Measurements from ENCODE around the gene PABPN1. TPM values are rescaled to one million over a fixed set of nuclear protein-coding genes. Genes with fewer than 3 reads are reported as not detected.

The PABPN1 gene
- total RNA-seq, 1 experiment from 2014 or later: 184 TPM

GRCh38 chr14:23284654-23285529 lies 36.4 kb upstream of the PABPN1 start:
- TF ChIP-seq POLR2A (IDR thresholded peaks at IDR 0.05; ENCODE audit: borderline replicate concordance, extremely low read depth, insufficient read depth, insufficient read length) (no peak), CEBPB (IDR thresholded peaks at IDR 0.05; ENCODE audit: low read depth) (no peak), SRF (IDR thresholded peaks at IDR 0.05; ENCODE audit: low read depth) (no peak)
- TF ChIP-seq, protein P1, sequence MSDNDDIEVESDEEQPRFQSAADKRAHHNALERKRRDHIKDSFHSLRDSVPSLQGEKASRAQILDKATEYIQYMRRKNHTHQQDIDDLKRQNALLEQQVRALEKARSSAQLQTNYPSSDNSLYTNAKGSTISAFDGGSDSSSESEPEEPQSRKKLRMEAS (IDR thresholded peaks at IDR 0.05): peak; percentile 43; the same call in 1 of the 2 replicates
- intact Hi-C loops (cut with micrococcal nuclease): no loop called here
- no peaks in the 10 kb centered on the region for H3K9me2 ChIP-seq (ENCODE audit: insufficient read depth)
- peak overlapping the region; percentile 92 for H3K4me2 ChIP-seq (ENCODE audit: low read length)
- ATAC-seq (no peak), DNase-seq (ENCODE audit: low read depth, low spot score) (no peak)
- TSS peak; percentile 56 for BruUV-seq (replicated peaks)
- RAD21 ChIA-PET (ENCODE audit: low non-redundant PET in 1 of 2, low total read pairs in 2 of 2, uncharacterized antibody in 2 of 2, unreplicated experiment in 2 of 2): no interaction called here
- H3K27ac ChIP-seq (ENCODE audit: low read depth, low read length): peak overlapping the region; percentile 64
- H4K20me1 ChIP-seq (ENCODE audit: insufficient read depth): no peaks in the 10 kb centered on the region
- no peak overlapping the region for H2AFZ ChIP-seq (ENCODE audit: low read depth, low read length, poor library complexity, severe bottlenecking)
- CTCF ChIA-PET: interaction anchor here (1.4 to 4.7 kb wide), 3 partner anchors 16 to 216 kb away, joined by 3 to 27 read pairs (median 9); no protein-coding TSS in a partner anchor
- POLR2A ChIA-PET: interaction anchor here (1.3 kb wide), 1 partner anchor 36 kb away, joined by 6 read pairs; the partner anchor contains the start of gene PABPN1
- no peaks in the 10 kb centered on the region for H3K27me3 ChIP-seq (ENCODE audit: insufficient read depth, low read length)
- peaks cover 20% of the 10 kb centered on the region for H3K79me2 ChIP-seq (ENCODE audit: insufficient read depth, low read length)
- peak overlapping the region; percentile 96 for H3K9ac ChIP-seq (ENCODE audit: low read length)
- H3K36me3 ChIP-seq (ENCODE audit: control insufficient read depth in 1 of 2, insufficient read depth in 2 of 2, low read length in 2 of 2): no peaks in the 10 kb centered on the region; a peak in 1 of 4 replicates
- H3K9me3 ChIP-seq (ENCODE audit: control insufficient read depth in 1 of 2, insufficient read depth in 1 of 2, low read depth in 1 of 2, low read length in 2 of 2): no peaks in the 10 kb centered on the region
- peaks cover 10 to 20% of the 10 kb centered on the region in 2 experiments for H3K4me1 ChIP-seq (ENCODE audit: control insufficient read depth in 1 of 2, insufficient read depth in 2 of 2, low read length in 2 of 2)
- peak overlapping the region; percentile 74 to 96 for H3K4me3 ChIP-seq (replicated peaks in 1 of 2; ENCODE audit: low read depth in 1 of 2, low read length in 2 of 2)

DNA sequence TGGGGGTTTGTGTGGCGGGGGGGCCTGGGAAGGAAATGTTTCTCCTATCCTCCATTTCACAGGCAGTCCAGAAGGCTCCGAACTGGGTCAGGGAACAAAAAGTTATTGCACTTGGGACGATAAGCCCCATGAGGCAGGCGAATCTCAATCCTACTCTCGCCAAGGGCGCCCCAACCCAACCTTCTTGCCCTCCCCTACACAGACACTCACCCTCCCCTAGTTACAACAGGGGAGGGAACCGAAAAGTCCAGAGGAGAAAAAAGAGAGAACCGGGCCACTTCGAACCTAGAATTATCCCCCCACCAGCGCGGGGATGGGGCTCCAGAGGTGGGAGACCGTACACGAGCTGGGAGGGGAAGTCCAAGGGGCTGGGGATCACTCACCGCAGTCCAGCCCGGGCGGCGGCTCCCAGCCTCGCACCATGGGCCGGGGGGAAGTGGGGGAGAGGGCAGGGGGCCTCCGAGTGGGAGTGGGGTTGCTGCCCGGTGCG lies 35.7 kb upstream of the PABPN1 start:
- intact Hi-C loops (cut with micrococcal nuclease): loop anchor here (1.0 kb wide), 1 partner anchor 36 kb away; the partner anchor contains the start of gene PABPN1
- TF ChIP-seq ZFX (IDR thresholded peaks at IDR 0.05) (no peak), CEBPB (IDR thresholded peaks at IDR 0.05; ENCODE audit: low read depth) (no peak), EZH2 (IDR thresholded peaks at IDR 0.05) (no peak), SRF (IDR thresholded peaks at IDR 0.05; ENCODE audit: low read depth) (no peak), CBX3 (IDR thresholded peaks at IDR 0.05; ENCODE audit: low read depth) (no peak), CTCF (IDR thresholded peaks at IDR 0.05 in 2 of 3, conservative IDR thresholded peaks at IDR 0.05 in 1 of 3; ENCODE audit: borderline replicate concordance in 1 of 3, insufficient read depth in 1 of 3, low read depth in 2 of 3, low read length in 2 of 3) (no peak), SP1 (IDR thresholded peaks at IDR 0.05; ENCODE audit: low read depth) (no peak), JUND (IDR thresholded peaks at IDR 0.05) (no peak)
- TF ChIP-seq, protein P2, sequence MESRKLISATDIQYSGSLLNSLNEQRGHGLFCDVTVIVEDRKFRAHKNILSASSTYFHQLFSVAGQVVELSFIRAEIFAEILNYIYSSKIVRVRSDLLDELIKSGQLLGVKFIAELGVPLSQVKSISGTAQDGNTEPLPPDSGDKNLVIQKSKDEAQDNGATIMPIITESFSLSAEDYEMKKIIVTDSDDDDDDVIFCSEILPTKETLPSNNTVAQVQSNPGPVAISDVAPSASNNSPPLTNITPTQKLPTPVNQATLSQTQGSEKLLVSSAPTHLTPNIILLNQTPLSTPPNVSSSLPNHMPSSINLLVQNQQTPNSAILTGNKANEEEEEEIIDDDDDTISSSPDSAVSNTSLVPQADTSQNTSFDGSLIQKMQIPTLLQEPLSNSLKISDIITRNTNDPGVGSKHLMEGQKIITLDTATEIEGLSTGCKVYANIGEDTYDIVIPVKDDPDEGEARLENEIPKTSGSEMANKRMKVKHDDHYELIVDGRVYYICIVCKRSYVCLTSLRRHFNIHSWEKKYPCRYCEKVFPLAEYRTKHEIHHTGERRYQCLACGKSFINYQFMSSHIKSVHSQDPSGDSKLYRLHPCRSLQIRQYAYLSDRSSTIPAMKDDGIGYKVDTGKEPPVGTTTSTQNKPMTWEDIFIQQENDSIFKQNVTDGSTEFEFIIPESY (IDR thresholded peaks at IDR 0.05; ENCODE audit: extremely low read depth, insufficient replicate concordance, low read length): no peak

More for the DNA sequence above, 35.7 kb upstream of the PABPN1 start:
- CTCF ChIA-PET: interaction anchor here (1.4 to 4.7 kb wide), 5 partner anchors 9 to 217 kb away, joined by 3 to 27 read pairs (median 4); no protein-coding TSS in a partner anchor
- H4K20me1 ChIP-seq (ENCODE audit: insufficient read depth): no peaks in the 10 kb centered on the region
- RAD21 ChIA-PET (ENCODE audit: low non-redundant PET in 1 of 2, low total read pairs in 2 of 2, uncharacterized antibody in 2 of 2, unreplicated experiment in 2 of 2): no interaction called here
- BruUV-seq (replicated peaks): no TSS peak
- H3K79me2 ChIP-seq (ENCODE audit: insufficient read depth, low read length): peaks cover 20% of the 10 kb centered on the region
- H3K9ac ChIP-seq (ENCODE audit: low read length): peak overlapping the region; percentile 96
- peak overlapping the region; percentile 74 to 96 for H3K4me3 ChIP-seq (replicated peaks in 1 of 2; ENCODE audit: low read depth in 1 of 2, low read length in 2 of 2)
- H3K4me2 ChIP-seq (ENCODE audit: low read length): peak overlapping the region; percentile 92
- no peaks in the 10 kb centered on the region; a peak in 1 of 4 replicates for H3K36me3 ChIP-seq (ENCODE audit: control insufficient read depth in 1 of 2, insufficient read depth in 2 of 2, low read length in 2 of 2)
- no peaks in the 10 kb centered on the region for H3K27me3 ChIP-seq (ENCODE audit: insufficient read depth, low read length)
- peaks cover 10 to 14% of the 10 kb centered on the region in 2 experiments for H3K4me1 ChIP-seq (ENCODE audit: control insufficient read depth in 1 of 2, insufficient read depth in 2 of 2, low read length in 2 of 2)
- no peaks in the 10 kb centered on the region for H3K9me3 ChIP-seq (ENCODE audit: control insufficient read depth in 1 of 2, insufficient read depth in 1 of 2, low read depth in 1 of 2, low read length in 2 of 2)
- DNase-seq (ENCODE audit: low read depth, low spot score): no peak
- H2AFZ ChIP-seq (ENCODE audit: low read depth, low read length, poor library complexity, severe bottlenecking): no peak overlapping the region
- H3K27ac ChIP-seq (ENCODE audit: low read depth, low read length): peak overlapping the region; percentile 64
- no peaks in the 10 kb centered on the region for H3K9me2 ChIP-seq (ENCODE audit: insufficient read depth)
- ATAC-seq: peak; percentile 48
- POLR2A ChIA-PET: interaction anchor here (0.6 to 1.5 kb wide), 6 partner anchors 21 to 305 kb away, joined by 3 to 6 read pairs (median 4); partner anchors contain the start of genes ACIN1, BCL2L2, C14orf119 and PABPN1
